Stimulated activated naive CD8-positive, alpha-beta T cell treated with anti-CD3 and anti-CD28 coated beads, Interleukin-15, Interleukin-2, amounts not matched to agents 100 ng/mL and 50 ng/mL, for 24 hours (primary cell): ENCODE data around the gene ITLN2.
A peak's percentile ranks its signal among the peaks of the same experiment; 100 is the strongest.
"Not testable (repeated sequence)": the region's sequence is repeated elsewhere in the genome, so short reads cannot be mapped to it uniquely, and the experiment has no call there.

Experiments
- H3K27ac Mint-ChIP-seq: one replicate; pipeline ENCODE4 v1.8.0; 2021; ENCODE audit warnings: mild to moderate bottlenecking, mixed read lengths
- H3K27me3 Mint-ChIP-seq: one replicate; pipeline ENCODE4 v1.8.0; 2021; ENCODE audit warnings: mixed read lengths
- H3K36me3 Mint-ChIP-seq: one replicate; pipeline ENCODE4 v1.8.0; 2021; ENCODE audit warnings: low read depth, mixed read lengths
- H3K4me1 Mint-ChIP-seq: one replicate; pipeline ENCODE4 v1.8.0; 2021; ENCODE audit warnings: low read depth, mixed read lengths
- H3K4me3 Mint-ChIP-seq: one replicate; pipeline ENCODE4 v1.8.0; 2021; ENCODE audit warnings: mild to moderate bottlenecking, mixed read lengths
- H3K9me3 Mint-ChIP-seq: one replicate; pipeline ENCODE4 v1.8.0; 2021; ENCODE audit warnings: mixed read lengths

The ITLN2 gene

GRCh38 chr1:160975026-160975425 lies 20.4 kb upstream of the ITLN2 start:
- H3K4me1 Mint-ChIP-seq: peaks cover 19% of the 10 kb centered on the region
- H3K36me3 Mint-ChIP-seq: no peaks in the 10 kb centered on the region
- H3K27ac Mint-ChIP-seq: no peak overlapping the region
- H3K27me3 Mint-ChIP-seq: peaks cover 16% of the 10 kb centered on the region
- no peaks in the 10 kb centered on the region for H3K9me3 Mint-ChIP-seq
- no peak overlapping the region for H3K4me3 Mint-ChIP-seq

DNA sequence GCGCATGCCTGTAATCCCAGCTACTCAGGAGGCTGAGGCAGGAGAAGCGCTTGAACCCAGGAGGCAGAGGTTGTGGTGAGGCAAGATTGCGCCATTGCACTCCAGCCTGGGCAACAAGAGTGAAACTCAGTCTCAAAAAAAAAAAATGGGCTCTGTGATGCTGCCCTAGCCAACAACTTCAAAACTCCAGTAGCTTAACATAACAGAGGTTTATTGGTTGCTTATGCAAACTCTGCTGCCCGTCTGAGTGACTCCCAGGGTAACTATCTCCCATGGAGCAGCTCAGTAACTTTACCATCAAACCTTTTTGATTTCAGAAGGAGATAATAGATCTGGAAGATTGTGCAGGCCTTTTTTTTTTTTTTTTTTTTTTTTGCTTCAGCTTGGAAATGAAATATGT lies 18.9 kb upstream of the ITLN2 start:
- Mint-ChIP-seq H3K4me3 (no peak overlapping the region), H3K4me1 (peaks cover 19% of the 10 kb centered on the region), H3K27ac (no peak overlapping the region), H3K36me3 (no peaks in the 10 kb centered on the region), H3K9me3 (no peaks in the 10 kb centered on the region), H3K27me3 (peaks cover 12% of the 10 kb centered on the region)

DNA sequence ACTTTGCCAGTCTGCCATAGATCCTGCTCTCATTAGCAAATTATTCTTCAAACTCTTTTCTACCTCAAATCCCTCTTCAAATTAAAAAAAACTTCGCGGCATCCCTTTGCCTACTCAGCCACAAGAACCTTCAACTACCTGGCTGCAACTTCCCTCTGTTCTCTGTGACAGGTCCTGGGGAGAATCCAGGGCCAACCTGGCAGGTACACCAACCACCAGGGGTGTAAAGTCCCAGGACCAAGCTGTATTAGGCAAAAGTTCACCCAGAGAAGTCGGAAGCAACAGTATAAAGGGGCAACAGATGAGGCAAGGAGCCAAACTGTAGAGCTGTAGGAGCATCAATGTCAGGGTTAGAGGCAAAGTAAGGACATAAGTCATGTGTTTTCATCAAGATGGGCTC lies 18.3 kb upstream of the ITLN2 start:
- Mint-ChIP-seq H3K27ac (peak overlapping the region; percentile 8), H3K4me3 (no peak overlapping the region), H3K36me3 (no peaks in the 10 kb centered on the region), H3K27me3 (peaks cover 12% of the 10 kb centered on the region), H3K4me1 (peaks cover 19% of the 10 kb centered on the region), H3K9me3 (no peaks in the 10 kb centered on the region)

- no peaks in the 10 kb centered on the region for H3K36me3 Mint-ChIP-seq
- H3K4me1 Mint-ChIP-seq: peaks cover 19% of the 10 kb centered on the region
- H3K27me3 Mint-ChIP-seq: peaks cover 12% of the 10 kb centered on the region
- H3K9me3 Mint-ChIP-seq: no peaks in the 10 kb centered on the region
- H3K4me3 Mint-ChIP-seq: peak overlapping the region; percentile 11
- H3K27ac Mint-ChIP-seq: peak overlapping the region; percentile 71
These were observed 17.0 kb upstream of the ITLN2 start for GRCh38 chr1:160971618-160972056.

GRCh38 chr1:160963521-160963920 lies 8.9 kb upstream of the ITLN2 start:
- Mint-ChIP-seq H3K27ac (no peak overlapping the region), H3K9me3 (no peaks in the 10 kb centered on the region)

GRCh38 chr1:160961419-160961818 lies 6.8 kb upstream of the ITLN2 start:
- Mint-ChIP-seq H3K9me3 (no peaks in the 10 kb centered on the region), H3K36me3 (no peaks in the 10 kb centered on the region), H3K27me3 (no peaks in the 10 kb centered on the region), H3K4me3 (no peak overlapping the region), H3K4me1 (no peaks in the 10 kb centered on the region), H3K27ac (no peak overlapping the region)

More at GRCh38 chr1:160963521-160963920, 8.9 kb upstream of the ITLN2 start:
- Mint-ChIP-seq H3K27me3 (peaks cover 3% of the 10 kb centered on the region), H3K36me3 (no peaks in the 10 kb centered on the region), H3K4me1 (no peaks in the 10 kb centered on the region), H3K4me3 (no peak overlapping the region)

DNA sequence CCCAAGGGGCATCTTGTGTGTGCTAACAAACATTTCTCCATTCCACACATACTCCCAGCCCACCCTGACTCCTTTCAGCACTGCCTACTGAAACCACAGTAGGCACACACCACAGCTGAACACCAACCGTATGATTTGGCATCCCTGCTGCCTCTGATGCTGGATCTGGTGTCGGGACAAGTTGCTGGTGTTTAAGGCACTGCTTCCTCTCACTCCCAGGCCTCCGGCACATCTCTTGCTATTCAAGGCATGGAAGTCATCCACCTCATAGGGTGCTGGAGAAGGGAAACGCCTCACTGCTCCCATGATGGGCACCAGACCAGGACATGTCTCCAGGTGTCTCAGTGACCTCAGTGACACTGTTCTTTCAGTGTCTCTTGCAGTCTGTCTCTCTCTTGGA lies 2.4 kb upstream of the ITLN2 start:
- Mint-ChIP-seq H3K27ac (no peak overlapping the region), H3K4me3 (no peak overlapping the region), H3K27me3 (no peaks in the 10 kb centered on the region), H3K4me1 (no peaks in the 10 kb centered on the region), H3K36me3 (no peaks in the 10 kb centered on the region), H3K9me3 (no peaks in the 10 kb centered on the region)

DNA sequence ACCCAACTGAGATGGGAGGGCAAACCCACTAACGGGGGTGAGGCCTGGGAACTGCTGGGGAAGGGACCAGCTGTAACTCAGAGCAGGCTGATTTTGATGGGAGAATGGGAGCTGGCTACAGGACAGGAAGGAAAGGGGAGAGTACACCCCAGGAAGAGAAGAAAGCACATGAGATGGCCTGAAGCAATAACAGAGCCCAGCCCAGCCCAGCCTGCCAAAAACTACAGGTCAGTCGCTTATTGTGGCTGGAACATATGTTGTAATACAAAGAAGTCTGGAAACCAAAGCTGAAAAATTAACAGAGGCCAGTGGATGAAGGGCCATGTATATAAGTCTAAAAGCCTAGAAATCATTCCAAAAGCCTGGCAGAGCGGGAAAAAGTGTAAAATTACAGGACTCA lies 1.6 kb downstream of the ITLN2 start:
- H3K9me3 Mint-ChIP-seq: no peaks in the 10 kb centered on the region
- H3K27me3 Mint-ChIP-seq: no peaks in the 10 kb centered on the region
- no peak overlapping the region for H3K4me3 Mint-ChIP-seq
- peaks cover 4% of the 10 kb centered on the region for H3K4me1 Mint-ChIP-seq
- peak overlapping the region; percentile 13 for H3K27ac Mint-ChIP-seq
- H3K36me3 Mint-ChIP-seq: no peaks in the 10 kb centered on the region

DNA sequence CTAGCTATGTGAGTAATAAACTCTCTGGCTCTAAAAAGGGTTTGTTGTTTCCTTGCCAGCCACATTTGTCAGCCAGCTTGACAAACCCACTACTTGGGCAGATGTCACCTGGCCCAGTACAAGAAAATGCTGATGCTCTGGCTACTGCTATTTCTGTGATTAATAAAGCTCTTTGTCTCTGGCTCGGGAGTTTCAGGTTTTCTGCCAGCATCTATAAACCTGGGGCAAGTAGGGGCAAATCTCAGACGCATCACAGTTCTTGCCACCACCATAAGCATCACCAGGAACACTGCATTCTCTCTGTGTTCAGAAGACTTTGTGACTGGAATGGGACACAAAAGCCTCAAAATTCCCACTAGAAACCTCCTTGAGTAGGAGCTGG lies 2.5 kb downstream of the ITLN2 start:
- H3K27me3 Mint-ChIP-seq: no peaks in the 10 kb centered on the region
- H3K27ac Mint-ChIP-seq: no peak overlapping the region
- H3K9me3 Mint-ChIP-seq: no peaks in the 10 kb centered on the region
- H3K4me3 Mint-ChIP-seq: no peak overlapping the region
- peaks cover 4% of the 10 kb centered on the region for H3K4me1 Mint-ChIP-seq
- no peaks in the 10 kb centered on the region for H3K36me3 Mint-ChIP-seq

GRCh38 chr1:160951443-160952128 lies 3.0 kb downstream of the ITLN2 start:
- Mint-ChIP-seq H3K9me3 (no peaks in the 10 kb centered on the region), H3K4me1 (peaks cover 4% of the 10 kb centered on the region), H3K4me3 (no peak overlapping the region), H3K36me3 (no peaks in the 10 kb centered on the region), H3K27me3 (no peaks in the 10 kb centered on the region), H3K27ac (no peak overlapping the region)

DNA sequence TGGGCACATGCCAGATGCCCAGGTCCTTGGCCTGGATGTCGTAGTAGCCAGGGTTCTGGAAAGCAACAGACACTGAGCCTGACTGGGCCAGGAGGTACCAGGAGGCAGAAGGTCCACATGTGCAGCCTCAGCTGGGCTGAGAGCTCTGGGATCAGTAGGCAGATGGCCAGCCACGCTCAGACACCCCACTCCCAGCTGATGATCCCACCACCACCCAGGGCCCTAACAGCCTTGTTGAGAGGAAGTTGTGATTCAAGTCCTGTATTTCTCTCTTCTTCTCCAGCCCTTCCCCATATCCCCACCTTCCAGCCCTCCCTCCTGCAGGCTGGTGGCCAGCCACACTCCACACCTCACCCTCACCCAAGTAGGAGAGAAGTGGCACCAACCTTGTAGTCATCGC lies 4.0 kb downstream of the ITLN2 start:
- Mint-ChIP-seq H3K9me3 (no peaks in the 10 kb centered on the region), H3K27ac (no peak overlapping the region), H3K27me3 (no peaks in the 10 kb centered on the region), H3K4me1 (peaks cover 4% of the 10 kb centered on the region), H3K4me3 (no peak overlapping the region), H3K36me3 (no peaks in the 10 kb centered on the region)

GRCh38 chr1:160949881-160950280 lies 4.7 kb downstream of the ITLN2 start:
- Mint-ChIP-seq H3K27me3 (no peaks in the 10 kb centered on the region), H3K4me1 (peaks cover 4% of the 10 kb centered on the region), H3K9me3 (no peaks in the 10 kb centered on the region), H3K4me3 (no peak overlapping the region), H3K27ac (no peak overlapping the region), H3K36me3 (no peaks in the 10 kb centered on the region)

GRCh38 chr1:160949216-160949880 lies 5.3 kb downstream of the ITLN2 start:
- H3K27me3 Mint-ChIP-seq, H3K9me3 Mint-ChIP-seq, H3K27ac Mint-ChIP-seq, H3K4me3 Mint-ChIP-seq, H3K4me1 Mint-ChIP-seq, H3K36me3 Mint-ChIP-seq: not testable (repeated sequence)

DNA sequence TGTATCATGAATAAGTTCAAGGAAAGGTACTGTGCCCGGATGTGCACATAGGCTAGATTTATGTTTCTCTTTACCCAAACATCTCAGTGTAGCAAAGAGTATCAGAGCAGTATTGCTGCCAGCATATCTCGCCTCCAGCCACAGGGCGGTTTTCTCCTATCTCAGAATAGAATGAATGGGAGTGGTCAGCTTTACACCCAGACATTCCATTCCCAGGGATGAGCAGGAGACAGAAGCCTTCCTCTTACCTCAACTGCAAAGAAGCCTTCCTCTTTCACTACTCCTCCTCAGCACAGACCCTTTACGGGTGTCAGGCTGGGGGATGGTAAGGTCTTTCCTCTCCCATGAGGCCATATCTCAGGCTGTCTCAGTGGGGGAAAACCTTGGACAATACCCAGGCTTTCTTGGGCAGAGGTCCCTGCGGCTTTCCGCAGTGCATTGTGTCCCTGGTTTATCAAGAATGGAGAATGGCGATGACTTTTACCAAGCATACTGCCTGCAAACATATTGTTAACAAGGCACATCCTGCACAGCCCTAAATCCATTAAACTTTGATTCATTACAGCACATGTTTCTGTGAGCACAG lies 7.3 kb downstream of the ITLN2 start:
- H3K27ac Mint-ChIP-seq, H3K4me1 Mint-ChIP-seq, H3K27me3 Mint-ChIP-seq, H3K4me3 Mint-ChIP-seq, H3K9me3 Mint-ChIP-seq, H3K36me3 Mint-ChIP-seq: not testable (repeated sequence)

- not testable (repeated sequence) for H3K27me3 Mint-ChIP-seq, H3K4me1 Mint-ChIP-seq, H3K4me3 Mint-ChIP-seq, H3K27ac Mint-ChIP-seq, H3K36me3 Mint-ChIP-seq, H3K9me3 Mint-ChIP-seq
These were observed 8.7 kb downstream of the ITLN2 start for GRCh38 chr1:160945881-160946280.

DNA sequence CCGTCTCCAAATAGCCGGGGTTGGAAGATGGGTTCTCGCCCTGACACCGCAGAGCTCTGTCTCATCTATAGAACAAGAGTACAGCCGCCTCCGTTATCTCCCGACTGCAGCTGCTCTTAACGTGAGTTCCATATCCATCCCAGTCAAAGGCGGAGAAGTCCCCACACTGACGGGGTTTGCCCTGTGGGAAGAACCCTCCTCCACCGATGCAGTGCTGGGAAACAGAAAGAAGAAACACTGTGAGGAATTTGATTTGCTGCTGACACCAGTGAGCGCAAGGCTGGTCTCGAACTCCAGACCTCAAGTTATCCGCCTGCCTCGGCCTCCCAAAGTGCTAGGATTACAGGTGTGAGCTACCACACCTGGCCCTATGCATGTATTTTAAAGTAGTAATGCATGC lies 9.5 kb downstream of the ITLN2 start:
- no peaks in the 10 kb centered on the region for H3K9me3 Mint-ChIP-seq
- no peaks in the 10 kb centered on the region for H3K36me3 Mint-ChIP-seq
- H3K27me3 Mint-ChIP-seq: no peaks in the 10 kb centered on the region
- no peak overlapping the region for H3K4me3 Mint-ChIP-seq
- H3K27ac Mint-ChIP-seq: no peak overlapping the region
- H3K4me1 Mint-ChIP-seq: no peaks in the 10 kb centered on the region
